Measurements from ENCODE around the gene PGC.
"Not testable (repeated sequence)": the region's sequence is repeated elsewhere in the genome, so short reads cannot be mapped to it uniquely, and the experiment has no call there.

PGC gene

GRCh38 chr6:41774841-41775240 lies 27.6 kb upstream of the PGC start:
- no peak for DNase-seq

GRCh38 chr6:41771058-41771983 lies 24.1 kb upstream of the PGC start:
- no peak for DNase-seq

GRCh38 chr6:41770381-41771057 lies 23.3 kb upstream of the PGC start:
- DNase-seq = no peak

DNA sequence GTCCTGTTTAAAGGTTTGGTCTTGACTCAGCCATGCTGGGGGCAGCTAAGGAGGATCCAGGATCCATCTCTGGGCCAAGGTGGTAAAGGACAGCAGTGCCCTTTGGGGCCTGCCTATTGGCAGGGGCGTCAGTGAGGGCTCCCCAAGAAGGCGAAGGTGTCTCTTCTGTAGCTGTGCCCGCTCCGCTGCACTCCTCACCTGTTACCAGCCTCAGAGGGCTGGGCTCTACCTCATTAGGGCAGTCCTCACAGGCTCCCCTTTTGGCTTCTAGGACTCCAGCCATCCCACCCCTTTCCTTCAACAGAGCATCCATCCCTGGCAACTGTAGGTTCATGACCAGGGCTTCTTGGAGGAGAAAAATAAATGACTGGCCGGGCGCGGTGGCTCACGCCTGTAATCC lies 22.2 kb upstream of the PGC start:
- no peak for DNase-seq

DNA sequence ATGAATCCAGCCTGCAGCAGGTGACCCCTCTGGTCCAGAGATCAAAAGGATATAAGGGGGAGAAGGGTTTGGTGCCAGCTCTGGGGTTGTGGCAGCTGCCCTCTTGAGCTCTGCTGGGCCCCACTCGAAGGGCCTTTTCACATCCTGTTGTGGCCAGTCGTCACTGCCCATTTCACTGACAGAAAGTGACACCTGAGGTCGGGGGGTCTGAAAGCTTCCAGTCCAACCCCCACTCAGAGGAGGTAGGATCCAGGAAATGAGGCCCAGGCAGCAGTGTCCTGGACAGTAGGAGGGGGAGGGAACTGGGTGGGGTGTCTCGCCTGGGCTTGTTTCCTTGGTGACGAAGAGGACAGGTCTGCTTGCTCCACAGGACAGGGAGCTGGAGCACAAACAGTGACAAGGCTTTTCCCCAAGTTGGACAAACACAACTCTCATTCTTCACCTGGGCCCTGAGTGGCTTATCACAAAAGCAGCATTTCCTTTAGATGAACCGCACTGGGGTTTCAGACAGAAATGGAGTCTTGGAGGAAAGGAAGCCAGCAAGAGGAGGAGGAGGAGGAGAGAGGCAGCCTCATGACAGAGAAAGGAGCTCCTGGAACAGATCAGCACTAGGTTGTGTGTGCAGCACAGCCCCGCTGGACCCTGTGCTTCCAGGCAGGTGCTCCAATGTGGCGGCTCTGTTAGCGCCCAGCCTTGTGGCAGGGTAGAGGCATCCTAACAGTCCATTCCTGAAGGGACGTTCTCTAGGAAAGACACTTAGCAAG lies 21.5 kb upstream of the PGC start:
- peak in 1 of 2 experiments; percentile 7 for DNase-seq

- peak in 1 of 2 experiments; percentile 8 for DNase-seq
Measured at GRCh38 chr6:41767112-41767833, 20.1 kb upstream of the PGC start.

DNA sequence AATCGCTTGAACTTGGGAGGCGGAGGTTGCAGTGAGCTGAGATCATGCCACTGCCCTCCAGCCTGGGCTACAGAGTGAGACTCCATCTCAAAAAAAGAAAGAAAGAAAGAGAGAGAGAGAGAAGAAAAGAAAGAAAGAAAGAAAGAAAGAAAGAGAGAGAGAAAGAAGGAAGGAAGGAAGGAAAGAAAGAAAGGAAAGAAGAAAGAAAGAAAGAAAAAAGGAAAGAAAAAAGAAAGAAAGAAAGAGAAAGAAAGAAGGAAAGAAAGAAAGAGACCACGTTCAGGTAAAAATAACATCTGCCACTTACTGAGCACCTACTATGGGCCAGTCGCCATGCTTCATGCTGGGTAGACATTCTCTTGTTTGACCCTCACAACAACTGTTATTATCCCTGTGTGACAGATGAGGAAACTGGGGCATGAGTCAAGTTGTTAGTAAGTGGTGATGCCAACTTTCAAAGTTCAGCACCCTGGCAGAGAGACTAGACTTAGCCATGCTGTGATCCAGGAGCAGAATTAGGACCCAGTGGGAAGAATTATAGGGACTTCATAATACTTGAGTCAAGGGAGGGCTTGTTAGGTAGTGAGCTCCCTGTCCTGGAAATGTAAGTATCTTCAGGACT lies 19.0 kb upstream of the PGC start:
- not testable (repeated sequence) for DNase-seq

DNA sequence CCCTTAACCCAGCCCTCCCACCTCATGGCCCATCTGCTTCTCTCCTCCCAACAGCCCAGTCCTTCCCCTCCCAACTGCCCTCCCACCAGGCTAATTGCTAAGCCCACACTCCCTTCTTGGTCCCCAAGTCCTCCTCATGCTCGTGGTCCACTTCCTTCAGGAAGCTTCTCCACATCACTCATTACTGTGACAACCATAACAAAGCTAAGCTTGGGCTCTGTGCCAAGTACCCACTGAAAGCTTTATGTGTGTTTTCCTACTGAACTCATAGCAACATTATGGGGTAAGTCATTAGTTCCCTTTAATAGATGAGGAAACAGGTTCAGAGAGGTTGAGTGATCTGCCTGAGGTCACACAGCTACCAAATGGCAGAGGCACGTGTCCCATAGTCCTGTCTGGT lies 16.3 kb upstream of the PGC start:
- no peak for DNase-seq

DNA sequence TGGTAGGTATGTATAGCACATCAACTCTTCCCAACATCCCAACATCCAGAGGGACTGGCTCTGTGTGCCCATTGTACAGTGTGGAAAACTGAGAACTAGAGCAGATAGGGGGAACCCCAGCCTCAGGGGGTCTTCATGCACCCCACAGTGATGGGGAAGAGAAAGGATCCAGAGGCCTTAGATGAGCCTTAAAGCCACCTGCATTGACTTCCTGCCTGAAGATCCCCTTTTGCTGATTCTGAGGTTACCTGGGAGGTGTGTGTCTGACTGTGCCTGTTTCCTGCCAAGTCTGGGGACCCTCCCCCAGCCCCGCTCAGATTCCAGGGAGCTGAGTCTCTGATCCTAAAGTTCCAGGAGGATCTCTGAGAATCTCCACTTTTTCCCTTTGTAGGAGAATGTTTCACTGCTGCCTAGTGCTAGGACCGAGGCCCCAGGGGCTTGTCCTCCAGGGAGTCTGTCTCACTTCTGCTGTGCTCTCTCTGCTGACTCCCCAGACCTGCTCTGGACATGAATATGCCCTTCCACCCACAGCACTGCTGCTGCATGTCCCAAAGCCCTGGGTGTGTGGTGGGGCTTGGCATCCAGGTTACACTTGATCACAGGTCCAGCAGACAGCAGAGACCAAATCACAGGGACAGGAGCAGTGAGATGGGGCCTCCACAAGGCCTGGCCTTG lies 12.8 kb upstream of the PGC start:
- no peak for DNase-seq

- DNase-seq = no peak
Measured at GRCh38 chr6:41759106-41759904, 12.1 kb upstream of the PGC start.

- DNase-seq = no peak
Measured at GRCh38 chr6:41758641-41759035, 11.4 kb upstream of the PGC start.

- DNase-seq = no peak
Measured at GRCh38 chr6:41757931-41758640, 10.9 kb upstream of the PGC start.

DNA sequence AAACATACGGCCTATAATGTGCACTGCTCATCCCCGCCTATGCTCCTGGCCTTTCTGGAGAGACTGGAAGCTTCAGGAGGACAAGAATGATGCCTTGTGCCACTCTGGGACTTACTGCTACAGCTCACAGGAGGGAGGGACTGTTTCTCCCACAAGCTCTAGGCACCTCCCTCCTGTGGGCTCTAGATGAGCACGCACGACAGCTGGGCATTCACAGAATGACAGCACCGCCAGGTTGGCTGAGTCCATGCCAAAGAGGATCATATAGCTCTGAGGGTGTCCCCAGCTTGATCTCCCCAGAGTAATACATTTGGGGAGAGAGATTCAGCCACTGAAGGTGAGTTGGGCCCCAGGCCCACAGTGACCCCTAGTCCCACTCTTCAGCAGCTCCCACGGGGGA lies 10.1 kb upstream of the PGC start:
- DNase-seq = no peak

DNA sequence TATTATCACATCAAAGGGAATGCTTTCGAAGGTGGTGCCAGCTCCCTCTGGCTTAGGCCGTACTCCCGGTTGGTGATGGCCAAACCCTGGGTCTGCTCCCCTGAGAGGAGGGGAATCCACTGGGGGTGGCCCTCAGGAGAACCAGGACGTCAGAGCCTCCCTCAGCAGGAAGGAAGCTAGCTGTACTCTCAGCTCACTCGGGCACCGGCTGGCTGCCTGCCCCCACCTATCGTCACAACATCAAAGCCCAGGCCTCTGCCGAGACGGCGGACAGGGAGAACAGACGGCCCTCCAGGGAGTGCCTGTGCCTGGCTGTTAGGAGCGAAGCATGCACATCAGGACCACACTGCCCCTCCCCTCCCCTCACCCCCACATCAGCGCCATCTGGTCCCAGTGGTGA lies 9.2 kb upstream of the PGC start:
- DNase-seq = no peak

DNA sequence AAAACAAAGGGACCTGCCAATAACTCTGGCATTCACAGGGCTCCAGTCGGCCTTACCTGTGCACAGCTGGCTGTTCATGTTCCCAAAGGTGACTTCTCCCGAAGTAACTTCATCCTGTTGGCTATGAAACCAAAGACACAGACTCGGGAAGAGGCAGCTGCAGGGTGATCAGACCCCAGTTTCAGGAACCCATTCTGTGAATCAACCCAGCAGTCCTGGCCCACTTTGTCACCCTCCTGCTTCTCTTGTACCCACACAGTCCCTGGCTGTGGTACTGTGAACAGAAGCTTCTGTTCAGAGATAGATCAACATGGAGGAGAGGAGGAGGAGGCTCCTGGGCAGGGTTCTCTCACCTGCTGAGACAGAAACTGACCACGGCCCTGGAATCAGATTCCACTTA lies 8.7 kb upstream of the PGC start:
- no peak for DNase-seq

DNA sequence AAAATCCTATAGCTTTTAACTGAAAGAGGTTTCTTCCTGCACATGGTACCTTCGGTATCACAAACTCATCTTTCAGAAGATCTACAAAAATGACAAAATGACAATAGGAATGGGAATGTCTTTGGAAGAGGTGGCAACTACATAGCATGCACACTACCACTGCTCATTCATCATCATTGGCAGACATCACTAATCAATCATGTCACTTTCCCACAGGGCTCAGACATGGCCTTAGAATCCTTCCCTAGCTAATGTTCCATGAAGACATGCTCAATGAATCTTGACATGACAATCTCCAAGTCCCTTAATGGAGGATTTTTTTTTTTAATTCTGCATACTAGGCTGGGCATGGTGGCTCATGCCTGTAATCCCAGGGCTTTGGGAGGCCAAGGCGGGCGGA lies 3.2 kb upstream of the PGC start:
- DNase-seq = no peak

DNA sequence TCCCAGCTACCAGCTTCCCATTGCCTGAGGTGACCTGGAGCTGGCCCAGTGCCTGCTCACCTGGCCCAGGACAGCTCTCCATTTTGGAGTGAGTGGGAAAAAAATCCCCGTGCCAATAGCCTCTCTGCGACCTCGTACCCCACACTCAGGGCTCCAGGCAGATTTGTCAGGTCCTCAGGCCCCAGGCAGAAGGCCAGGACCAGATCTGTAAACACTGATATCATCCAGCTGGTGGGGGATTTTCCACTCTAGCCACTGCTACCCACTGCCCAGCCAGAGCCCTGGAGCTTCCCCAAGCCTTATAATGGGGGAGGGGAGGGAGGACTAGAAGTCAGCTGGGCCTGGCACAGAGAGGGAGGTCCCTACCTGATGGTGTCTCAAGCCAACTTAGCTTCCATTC lies 1.3 kb upstream of the PGC start:
- peak in 1 of 2 experiments; percentile 19 for DNase-seq

DNA sequence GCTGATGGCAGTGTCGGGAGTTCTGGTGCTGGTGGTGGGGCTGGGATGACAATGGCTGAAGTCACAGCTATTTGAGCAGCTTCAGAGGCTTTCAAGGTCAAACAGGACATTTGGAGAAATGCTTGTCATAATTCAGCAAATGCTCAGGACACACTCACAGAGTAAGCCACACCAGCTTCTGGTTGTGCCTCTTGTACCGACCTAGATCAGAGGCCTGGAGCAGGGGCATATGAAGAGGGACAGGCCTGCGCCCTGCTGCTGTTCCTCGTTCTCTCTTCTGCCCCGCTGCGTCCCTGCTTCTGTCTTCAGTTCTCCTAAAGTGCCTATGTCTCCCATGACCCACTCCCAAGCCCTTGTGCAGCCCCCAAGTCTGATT lies 893 bp upstream of the PGC start:
- DNase-seq = no peak

DNA sequence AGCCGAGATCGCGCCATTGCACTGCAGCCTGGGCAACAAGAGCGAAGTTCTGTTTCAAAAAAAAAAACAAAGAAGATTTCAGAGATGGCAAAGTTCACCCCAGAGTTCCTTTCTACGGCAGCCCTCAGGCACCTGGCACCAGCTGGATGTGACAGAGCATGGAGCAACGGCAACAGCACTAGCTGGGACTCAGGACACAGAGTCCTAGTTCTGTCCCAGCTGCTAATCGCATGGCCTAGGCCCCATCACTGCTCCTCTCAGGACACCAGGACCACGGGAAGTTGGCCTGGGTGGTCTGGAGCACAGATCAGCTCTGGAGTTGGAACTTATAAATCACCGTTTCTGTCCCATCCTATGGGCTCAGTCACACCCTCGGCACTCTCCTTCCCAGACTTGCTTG lies 1.1 kb downstream of the PGC start:
- no peak for DNase-seq

DNA sequence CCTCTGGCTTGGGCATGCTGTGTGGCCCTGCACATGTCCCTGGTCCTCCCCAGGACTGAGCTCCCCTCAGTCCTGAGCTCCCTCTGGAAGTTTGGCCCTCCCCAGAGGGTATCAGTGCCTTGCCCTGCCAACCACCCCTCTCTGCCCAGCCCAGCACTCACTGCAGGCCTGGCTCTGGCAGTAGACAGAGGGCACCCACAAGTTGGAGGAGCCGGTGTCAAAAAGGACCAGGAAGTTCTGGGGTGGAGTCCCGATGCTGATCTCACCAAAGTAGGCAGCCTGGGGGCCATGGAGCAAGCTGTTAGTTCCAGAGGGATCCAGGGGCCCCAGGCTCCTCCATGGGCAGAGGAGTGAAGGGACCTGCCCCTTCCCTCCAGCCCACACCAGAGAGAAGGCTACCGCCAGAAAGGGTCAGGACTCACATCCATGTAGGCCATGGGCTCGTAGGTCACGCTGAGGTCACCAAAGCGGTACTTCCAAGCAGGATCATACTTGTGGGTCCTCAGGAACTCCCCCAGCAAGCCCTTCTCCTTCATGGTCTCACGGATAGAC lies 2.9 kb downstream of the PGC start:
- DNase-seq = no peak

Data from SHP77 (cell line).